ENCODE measurements around the gene CPA1.

Gene CPA1

DNA sequence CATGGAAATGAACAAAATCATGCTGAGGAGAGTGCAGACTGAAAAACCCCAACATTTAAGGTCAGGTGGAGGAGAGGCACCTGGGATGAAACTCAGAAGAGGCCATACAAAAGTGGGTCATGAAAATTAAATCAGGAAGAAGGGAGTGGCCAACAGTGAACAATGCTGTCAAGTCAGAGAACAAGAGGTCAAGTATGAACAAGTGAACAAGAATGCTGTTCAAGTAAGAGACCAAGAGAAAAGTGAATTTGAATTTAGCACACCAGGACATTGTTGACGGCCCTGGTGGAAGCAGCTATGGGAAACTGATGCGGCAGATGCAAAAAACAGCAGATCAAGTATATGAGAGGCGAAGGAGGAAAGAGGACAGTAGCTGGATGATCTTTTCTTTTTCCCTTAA, 52.6 kb downstream of the CPA1 start:
- DNase-seq: no peak

DNA sequence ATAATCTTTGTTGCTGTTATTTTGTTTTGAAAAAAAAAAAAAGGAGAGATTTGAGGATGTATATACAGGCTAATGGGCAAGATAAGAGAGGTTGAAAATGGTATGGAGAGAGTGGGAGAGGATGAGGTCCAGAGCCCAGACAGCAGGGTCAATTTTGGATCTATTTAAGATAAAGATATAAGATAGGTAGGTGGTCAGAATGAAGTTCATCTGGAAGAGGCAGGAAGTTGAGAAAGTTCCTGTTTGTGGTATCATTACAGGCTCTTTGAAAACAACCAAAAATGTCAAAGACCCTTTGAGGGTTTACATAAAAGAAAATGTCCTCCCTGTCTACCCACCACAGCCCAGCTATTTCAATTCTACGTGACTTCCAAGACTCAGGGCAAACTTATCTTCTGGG, 53.0 kb downstream of the CPA1 start:
- DNase-seq: no peak

DNA sequence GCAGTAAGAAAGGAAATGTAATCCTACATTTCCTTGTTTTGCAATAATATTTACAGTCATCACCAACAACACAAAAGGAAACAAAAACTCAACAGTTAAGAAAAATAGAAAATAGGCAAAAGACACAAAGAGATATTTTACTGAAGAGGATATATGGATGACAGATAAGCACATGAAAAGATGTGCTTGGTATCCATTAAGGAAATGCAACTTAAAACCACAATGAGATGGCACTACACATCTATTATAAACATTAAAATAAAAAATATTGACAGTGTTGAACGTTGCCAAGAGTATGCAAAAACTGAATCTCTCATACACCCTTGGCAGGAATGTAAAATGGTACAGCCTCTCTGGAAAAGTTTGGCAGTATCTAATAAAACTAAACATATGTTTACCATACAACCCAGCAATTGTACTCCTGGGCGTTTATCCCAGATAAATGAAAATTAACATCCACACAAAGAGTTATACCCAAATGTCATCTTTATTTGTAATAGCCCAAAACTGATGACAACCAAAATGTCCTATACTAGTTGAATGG, 55.1 kb downstream of the CPA1 start:
- no peak for DNase-seq

DNA sequence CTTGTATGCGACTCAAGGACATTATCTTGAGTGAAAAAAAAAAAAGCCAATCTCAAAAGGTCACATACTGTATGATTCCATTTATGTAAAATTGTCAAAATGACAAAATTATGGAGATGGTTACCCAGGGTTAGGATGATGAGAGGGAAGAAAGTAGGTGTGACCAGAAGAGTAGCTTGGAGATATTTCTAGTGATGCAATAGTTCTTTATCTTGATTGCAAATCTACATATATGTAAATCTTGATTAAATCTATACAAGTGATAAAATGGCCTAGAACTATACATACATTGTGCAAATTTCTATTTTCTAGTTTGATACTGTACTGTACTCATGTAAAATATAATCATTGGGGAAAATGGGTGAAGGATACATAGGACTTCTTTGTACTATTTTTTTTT, 56.0 kb downstream of the CPA1 start:
- DNase-seq: no peak
